Psoas muscle (tissue), 8 donors: Measurements from ENCODE around the gene ROR2. TPM values are rescaled to one million over a fixed set of nuclear protein-coding genes. Genes with fewer than 3 reads are reported as not detected.

ENCODE experiments used
- ATAC-seq, 4 donors: fragments of 200-7000 bp; cut with Tn5 transposase; one replicate each; pipeline ENCODE4 v1.9.1; 2020; ENCODE audit warnings: moderate library complexity in 3 of 4, mild to moderate bottlenecking in 2 of 4
- DNase-seq, 2 donors: peaks; one replicate each; pipeline ENCODE4 v3.0.0-alpha.2; 2020
- H3K27ac ChIP-seq: fragments of 200-600 bp; one replicate; pipeline ENCODE4 v1.8.0; 2022
- H3K27me3 ChIP-seq, 3 donors: fragments of 200-600 bp in 1 of 3; one replicate each; pipeline versions ENCODE4 v1.6.1 to v1.8.0; 2013 to 2022; ENCODE audit warnings: low read length in 2 of 3, mild to moderate bottlenecking in 2 of 3, moderate library complexity in 1 of 3; ENCODE audit not compliant: insufficient read depth in 3 of 3
- H3K36me3 ChIP-seq, 2 donors: fragments of 200-600 bp in 1 of 2; one replicate each; pipeline versions ENCODE4 v1.6.1 to v1.8.0; 2013 to 2022; ENCODE audit warnings: low read depth in 1 of 2, mild to moderate bottlenecking in 1 of 2, moderate library complexity in 1 of 2; ENCODE audit not compliant: insufficient read depth in 1 of 2
- H3K4me1 ChIP-seq: fragments of 200-600 bp; one replicate; pipeline ENCODE4 v1.8.0; 2022
- H3K4me3 ChIP-seq: fragments of 200-600 bp; one replicate; pipeline ENCODE4 v1.8.0; 2022; ENCODE audit warnings: mild to moderate bottlenecking
- H3K9me3 ChIP-seq: fragments of 200-600 bp; one replicate; pipeline ENCODE4 v1.8.0; 2022
- WGBS, 3 donors: extraction: QIAGEN DNeasy Blood & Tissue Kit; methylation state at CpG; one replicate each; pipeline versions ENCODE4 v1.1.6 to v1.1.7; 2013; 5-methylcytosine and 5-hydroxymethylcytosine counted together
- intact Hi-C, 2 donors: fragments of 100-400 bp; cut with DNase I; formaldehyde crosslinking; loops; one replicate each; pipeline versions ENCODE4 v1.11.0 to v1.14.2; 2022
- polyA plus RNA-seq, 3 donors: library from polyadenylated mRNA; stranded (reverse); fragments of 200-250 nt; gene quantifications; one replicate each; pipeline ENCODE4 v1.2.3, GENCODE V29; 2013
- total RNA-seq, 4 donors: library from RNA; stranded (reverse); fragmentation: NEBNext Ultra II Directional in 2 of 4; extraction: Animal tissue kit (Norgen Biotek cat#: 25700) in 2 of 4; gene quantifications; one replicate each; pipeline versions ENCODE4 v1.2.1 to v1.2.4, GENCODE V29; 2021 to 2023
- TF ChIP-seq, protein P1 (sequence below): fragments of 200-600 bp; IDR thresholded peaks from one replicate; pipeline ENCODE4 v1.8.0; 2022; ENCODE audit warnings: antibody characterized with exemption
- donor health status: healthy with polysubstance abuse.
- donor health status: DM: no; HTN: no; CAD: no; lungs with moderate emphysema.
- donor health status: Bipolar disorder and iron deficiency.
- donor health status: healthy.
- donor health status: DM: yes; HTN: yes; CAD: no.
- donor health status: DM: no; HTN: no; CAD: no.
- donor health status: DM: no; HTN: no; CAD: no.
- donor health status: DM: yes; HTN: yes; CAD: no.

The ROR2 gene
- total and polyA plus RNA-seq, 7 donors, result 0.05 to 0.52 (median 0.15) TPM

DNA sequence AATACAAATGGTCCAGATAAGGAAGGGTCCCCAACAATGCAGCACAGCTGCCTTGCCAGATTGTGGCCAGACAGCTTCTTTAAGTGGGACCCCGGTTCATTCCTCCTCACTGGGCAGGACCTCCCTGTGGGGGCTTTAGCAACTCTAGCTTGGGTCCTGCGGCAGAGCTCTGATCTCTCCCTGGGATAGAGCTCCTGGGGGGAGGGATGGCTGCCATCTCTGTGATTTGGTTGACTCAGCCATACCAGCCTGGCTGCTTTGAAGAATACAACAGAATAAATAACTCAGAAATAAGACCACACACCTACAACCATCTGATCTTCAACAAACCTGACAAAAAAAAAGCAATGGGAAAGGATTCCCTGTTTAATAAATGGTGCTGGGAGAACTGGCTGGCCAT lies 22.7 kb upstream of the ROR2 start:
- no peak overlapping the region for H3K4me3 ChIP-seq
- DNase-seq (no peak), ATAC-seq (no peak)
- no peaks in the 10 kb centered on the region for H3K27me3 ChIP-seq
- H3K36me3 ChIP-seq, result no peaks in the 10 kb centered on the region
- TF ChIP-seq, protein P1, sequence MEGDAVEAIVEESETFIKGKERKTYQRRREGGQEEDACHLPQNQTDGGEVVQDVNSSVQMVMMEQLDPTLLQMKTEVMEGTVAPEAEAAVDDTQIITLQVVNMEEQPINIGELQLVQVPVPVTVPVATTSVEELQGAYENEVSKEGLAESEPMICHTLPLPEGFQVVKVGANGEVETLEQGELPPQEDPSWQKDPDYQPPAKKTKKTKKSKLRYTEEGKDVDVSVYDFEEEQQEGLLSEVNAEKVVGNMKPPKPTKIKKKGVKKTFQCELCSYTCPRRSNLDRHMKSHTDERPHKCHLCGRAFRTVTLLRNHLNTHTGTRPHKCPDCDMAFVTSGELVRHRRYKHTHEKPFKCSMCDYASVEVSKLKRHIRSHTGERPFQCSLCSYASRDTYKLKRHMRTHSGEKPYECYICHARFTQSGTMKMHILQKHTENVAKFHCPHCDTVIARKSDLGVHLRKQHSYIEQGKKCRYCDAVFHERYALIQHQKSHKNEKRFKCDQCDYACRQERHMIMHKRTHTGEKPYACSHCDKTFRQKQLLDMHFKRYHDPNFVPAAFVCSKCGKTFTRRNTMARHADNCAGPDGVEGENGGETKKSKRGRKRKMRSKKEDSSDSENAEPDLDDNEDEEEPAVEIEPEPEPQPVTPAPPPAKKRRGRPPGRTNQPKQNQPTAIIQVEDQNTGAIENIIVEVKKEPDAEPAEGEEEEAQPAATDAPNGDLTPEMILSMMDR, result no peak
- 55 to 61% (median 57%) methylated on average over 2 of the region's 2 CpGs for WGBS, 3 donors
- no peaks in the 10 kb centered on the region for H3K4me1 ChIP-seq
- no peak overlapping the region for H3K27ac ChIP-seq
- intact Hi-C loops, result no loop called here
- H3K9me3 ChIP-seq, result no peaks in the 10 kb centered on the region

DNA sequence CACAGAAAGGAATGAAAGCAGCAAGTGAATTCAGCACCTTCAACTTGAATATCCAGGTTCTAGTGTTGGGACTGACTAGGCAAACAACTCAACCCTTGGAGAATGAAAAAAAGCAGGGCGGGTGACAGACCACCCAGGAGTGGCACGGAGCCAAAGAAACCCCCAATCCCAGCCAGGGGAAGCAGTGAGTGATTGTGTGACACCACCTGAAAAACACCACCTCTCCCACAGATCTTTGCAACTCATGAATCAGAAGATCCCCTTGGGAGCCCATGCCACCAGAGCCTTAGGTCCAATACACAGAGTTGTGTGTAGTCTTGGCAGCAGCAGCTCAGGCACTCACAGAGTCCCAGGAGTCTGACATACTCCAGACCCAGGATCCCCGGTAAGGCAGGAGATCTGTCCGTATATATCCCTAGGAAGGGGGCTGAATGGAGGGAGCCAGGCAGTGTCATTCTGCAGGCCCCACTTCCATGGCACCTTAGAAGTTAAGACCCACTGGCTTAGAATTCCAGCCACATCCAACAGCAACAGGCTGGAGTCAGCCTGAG lies 22.1 kb upstream of the ROR2 start:
- TF ChIP-seq, protein P1, result no peak
- no peaks in the 10 kb centered on the region for H3K4me1 ChIP-seq
- no peaks in the 10 kb centered on the region for H3K27me3 ChIP-seq
- WGBS, 3 donors, result 45 to 65% (median 54%) methylated on average over 4 of the region's 4 CpGs
- no peaks in the 10 kb centered on the region for H3K9me3 ChIP-seq
- DNase-seq, result no peak
- intact Hi-C loops, result no loop called here
- ATAC-seq, result no peak
- H3K4me3 ChIP-seq, result no peak overlapping the region
- H3K36me3 ChIP-seq, result no peaks in the 10 kb centered on the region
- no peak overlapping the region for H3K27ac ChIP-seq

DNA sequence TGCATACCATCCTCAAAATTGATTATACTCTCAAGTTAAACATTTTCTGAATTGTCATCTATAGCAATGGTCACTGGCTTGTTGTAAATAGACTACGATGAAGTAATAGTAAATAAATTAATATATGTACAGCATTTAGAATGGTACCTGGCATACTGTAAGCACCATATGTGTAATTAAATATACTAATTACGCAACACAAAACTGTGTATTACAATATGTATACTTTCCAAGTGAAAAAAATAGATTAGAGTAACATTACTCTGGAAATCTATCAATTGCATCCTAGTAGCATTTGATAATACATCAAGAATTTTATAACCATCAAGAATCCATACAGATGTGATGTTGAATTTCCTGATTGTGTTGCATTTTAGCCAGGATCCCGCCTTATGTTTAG lies 17.2 kb upstream of the ROR2 start:
- H3K9me3 ChIP-seq, result no peaks in the 10 kb centered on the region
- 79 to 91% (median 88%) methylated on average over 3 of the region's 3 CpGs for WGBS, 3 donors
- H3K4me3 ChIP-seq, result no peak overlapping the region
- no peaks in the 10 kb centered on the region for H3K36me3 ChIP-seq
- intact Hi-C loops, result no loop called here
- DNase-seq (no peak), ATAC-seq (no peak)
- TF ChIP-seq, protein P1, result no peak
- H3K27ac ChIP-seq, result no peak overlapping the region
- H3K4me1 ChIP-seq, result no peaks in the 10 kb centered on the region
- H3K27me3 ChIP-seq, result no peaks in the 10 kb centered on the region

DNA sequence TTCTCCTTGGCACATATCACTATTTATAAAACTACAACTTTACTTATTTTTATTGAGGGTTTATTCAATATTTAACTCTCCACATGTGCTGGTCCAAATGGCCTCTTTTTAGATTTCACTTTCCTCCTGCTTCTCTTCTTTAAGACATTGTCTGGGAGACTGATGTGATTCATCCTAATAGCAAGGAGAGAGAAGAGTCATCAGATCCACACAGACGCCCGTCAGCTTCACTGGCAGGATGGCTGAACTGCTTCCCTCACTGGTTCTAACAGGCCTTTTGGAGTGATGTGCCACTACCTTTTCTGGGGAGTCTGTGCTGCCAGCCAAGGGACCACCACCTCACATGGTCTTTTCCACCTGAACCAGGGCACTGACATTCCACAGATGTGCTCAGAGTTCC lies 16.5 kb upstream of the ROR2 start:
- no peaks in the 10 kb centered on the region for H3K27me3 ChIP-seq
- no peaks in the 10 kb centered on the region for H3K9me3 ChIP-seq
- ATAC-seq (no peak), DNase-seq (no peak)
- 66 to 73% (median 70%) methylated on average over 2 of the region's 2 CpGs for WGBS, 3 donors
- intact Hi-C loops, result no loop called here
- H3K36me3 ChIP-seq, result no peaks in the 10 kb centered on the region
- no peaks in the 10 kb centered on the region for H3K4me1 ChIP-seq
- TF ChIP-seq, protein P1, result no peak
- H3K27ac ChIP-seq, result no peak overlapping the region
- no peak overlapping the region for H3K4me3 ChIP-seq

DNA sequence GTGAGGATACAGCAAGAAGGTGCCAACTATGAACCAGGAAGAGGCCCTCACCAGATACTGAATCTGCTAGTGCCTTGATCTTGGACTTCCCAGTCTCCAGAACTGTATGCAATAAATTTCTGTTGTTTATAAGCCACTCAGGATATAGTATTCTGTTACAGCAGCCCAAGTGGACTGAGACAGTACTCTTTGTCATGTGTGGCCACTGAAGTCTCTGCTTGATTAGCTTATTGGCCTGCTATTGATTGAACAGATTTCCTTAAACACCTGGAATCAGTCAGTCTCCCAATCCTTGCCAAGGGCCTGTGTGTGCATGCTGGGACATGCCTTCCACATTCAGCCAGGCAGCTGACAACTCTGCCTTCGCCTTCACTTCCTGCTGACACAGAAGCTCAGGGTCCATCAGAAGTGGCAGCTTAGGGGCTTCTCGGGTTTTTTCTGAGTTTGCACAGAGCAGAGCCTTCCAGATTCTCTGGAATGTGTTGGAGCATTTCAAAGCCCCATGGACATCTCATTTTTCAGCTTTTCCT lies 13.7 kb upstream of the ROR2 start:
- Histone ChIP-seq H3K4me1 (no peaks in the 10 kb centered on the region), H3K27ac (no peak overlapping the region), H3K36me3 (no peaks in the 10 kb centered on the region), H3K4me3 (no peak overlapping the region), H3K9me3 (no peaks in the 10 kb centered on the region), H3K27me3 (no peaks in the 10 kb centered on the region)
- TF ChIP-seq, protein P1, result no peak
- ATAC-seq (no peak), DNase-seq (no peak)
- 42 to 51% (median 44%) methylated on average over 2 of the region's 2 CpGs for WGBS, 3 donors
- intact Hi-C loops, result no loop called here
